Measurements from ENCODE around the gene PCBP4. TPM values are rescaled to one million over a fixed set of nuclear protein-coding genes. Genes with fewer than 3 reads are reported as not detected.

The PCBP4 gene
- total RNA-seq, 4 donors from 2014 or later: 31.3 to 44.7 (median 37.7) TPM

- H3K27me3 ChIP-seq: no peaks in the 10 kb centered on the region
- DNase-seq: no peak
- H3K4me1 ChIP-seq: peaks cover 0 to 23% (median 7%) of the 10 kb centered on the region in 4 donors
- no peak overlapping the region for H3K4me3 ChIP-seq
- TF ChIP-seq CTCF (IDR thresholded peaks at IDR 0.05) (no peak), POLR2A (IDR thresholded peaks at IDR 0.05) (no peak)
- no peaks in the 10 kb centered on the region for H3K9me3 ChIP-seq
- peaks cover 0 to 4% (median 0%) of the 10 kb centered on the region in 3 donors for H3K36me3 ChIP-seq
- no peak overlapping the region for H3K27ac ChIP-seq
Observed at GRCh38 chr3:51964521-51964920, 2.7 kb downstream of the PCBP4 start.

- Histone ChIP-seq H3K9me3 (no peaks in the 10 kb centered on the region), H3K4me3 (no peak overlapping the region), H3K27ac (no peak overlapping the region), H3K27me3 (no peaks in the 10 kb centered on the region), H3K36me3 (peaks cover 0 to 6% (median 0%) of the 10 kb centered on the region in 3 donors), H3K4me1 (peaks cover 0 to 23% (median 7%) of the 10 kb centered on the region in 4 donors)
- TF ChIP-seq POLR2A (IDR thresholded peaks at IDR 0.05) (no peak), CTCF (IDR thresholded peaks at IDR 0.05) (no peak)
- no peak for DNase-seq
Observed at GRCh38 chr3:51963951-51964451, 3.3 kb downstream of the PCBP4 start.

DNA sequence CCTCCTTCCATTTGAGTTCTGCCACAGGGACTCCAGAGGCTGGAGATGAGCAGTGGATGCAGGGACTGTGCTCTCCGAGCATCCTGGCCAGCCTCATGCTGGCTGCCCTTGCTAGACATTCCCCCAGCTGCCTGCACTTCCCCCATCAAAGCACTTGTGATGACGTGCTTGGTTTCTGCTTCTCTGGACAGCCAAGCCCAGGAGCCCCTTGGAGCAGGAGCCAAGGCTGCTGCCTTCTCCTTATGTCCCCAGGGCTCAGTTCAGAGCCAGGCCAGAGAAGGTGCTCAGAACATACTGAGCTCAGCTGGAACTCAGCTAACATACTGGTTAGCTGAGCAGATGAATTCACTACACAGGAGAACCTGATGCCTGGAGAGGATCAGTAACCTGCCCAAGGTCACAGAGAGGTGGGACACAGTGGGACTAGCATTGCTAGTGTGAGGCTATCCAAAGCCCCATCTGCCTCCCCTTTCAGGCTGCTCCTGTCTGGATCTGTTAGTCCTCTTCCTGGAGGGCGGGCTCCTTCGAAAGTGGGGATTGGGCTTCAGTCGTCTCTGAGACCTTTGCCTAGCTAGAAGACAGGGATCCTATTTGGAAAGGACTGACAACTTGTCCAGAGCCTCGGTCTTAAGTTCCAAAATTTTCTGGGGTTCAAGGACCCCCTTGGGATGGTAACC, 4.3 kb downstream of the PCBP4 start:
- Histone ChIP-seq H3K9me3 (no peaks in the 10 kb centered on the region), H3K4me1 (peaks cover 0 to 15% (median 5%) of the 10 kb centered on the region in 4 donors), H3K27me3 (no peaks in the 10 kb centered on the region), H3K4me3 (no peak overlapping the region), H3K27ac (no peak overlapping the region), H3K36me3 (peaks cover 0 to 7% (median 0%) of the 10 kb centered on the region in 3 donors)
- no peak for TF ChIP-seq CTCF (IDR thresholded peaks at IDR 0.05)
- TF ChIP-seq POLR2A (IDR thresholded peaks at IDR 0.05): no peak
- no peak for DNase-seq

GRCh38 chr3:51961602-51962569, 5.4 kb downstream of the PCBP4 start:
- H3K4me3 ChIP-seq: no peak overlapping the region
- H3K9me3 ChIP-seq: no peaks in the 10 kb centered on the region
- peaks cover 0 to 7% (median 0%) of the 10 kb centered on the region in 3 donors for H3K36me3 ChIP-seq
- no peaks in the 10 kb centered on the region for H3K27me3 ChIP-seq
- peaks cover 0 to 10% (median 3%) of the 10 kb centered on the region in 4 donors for H3K4me1 ChIP-seq
- TF ChIP-seq CTCF (IDR thresholded peaks at IDR 0.05) (no peak), POLR2A (IDR thresholded peaks at IDR 0.05) (no peak)
- DNase-seq: no peak
- H3K27ac ChIP-seq: no peak overlapping the region

DNA sequence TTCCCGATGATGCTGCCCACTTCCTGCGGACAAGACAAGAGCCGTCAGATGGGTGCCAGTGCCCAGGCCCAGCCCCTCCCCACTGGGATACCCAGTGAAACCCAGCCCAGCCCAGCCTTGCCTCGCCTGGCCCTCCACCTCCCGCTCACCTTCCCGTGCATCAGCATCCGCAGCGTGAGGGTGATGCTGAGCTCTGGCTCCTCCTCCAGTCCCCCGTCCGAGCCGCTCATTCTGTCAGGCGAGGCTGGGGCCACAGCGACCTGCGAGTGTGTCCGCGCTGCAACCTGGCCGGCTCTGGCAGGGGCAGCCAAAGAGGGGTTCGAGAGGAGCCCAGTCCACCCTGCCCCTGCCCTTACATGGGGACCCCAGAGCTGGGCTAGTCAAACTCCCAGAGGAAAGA, 6.2 kb downstream of the PCBP4 start:
- Histone ChIP-seq H3K4me1 (peaks cover 0 to 10% (median 4%) of the 10 kb centered on the region in 4 donors), H3K27me3 (no peaks in the 10 kb centered on the region), H3K27ac (no peak overlapping the region), H3K4me3 (no peak overlapping the region), H3K9me3 (no peaks in the 10 kb centered on the region), H3K36me3 (peaks cover 0 to 7% (median 0%) of the 10 kb centered on the region in 3 donors)
- no peak for DNase-seq
- TF ChIP-seq CTCF (IDR thresholded peaks at IDR 0.05) (no peak), POLR2A (IDR thresholded peaks at IDR 0.05) (no peak)
